ENCODE data around the gene TEAD1.

- no peak for TF ChIP-seq POLR2AphosphoS5 (IDR thresholded peaks at IDR 0.05)
- no peak for TF ChIP-seq CTCF (IDR thresholded peaks at IDR 0.05)
- TF ChIP-seq POLR2A (IDR thresholded peaks at IDR 0.05): no peak
These were observed 312.1 kb downstream of the TEAD1 start for GRCh38 chr11:12986194-12986898.
